ENCODE measurements around the gene CLIC6. TPM values are rescaled to one million over a fixed set of nuclear protein-coding genes. Genes with fewer than 3 reads are reported as not detected.
A peak's percentile ranks its signal among the peaks of the same experiment; 100 is the strongest.
"Not testable (repeated sequence)": the region's sequence is repeated elsewhere in the genome, so short reads cannot be mapped to it uniquely, and the experiment has no call there.

Gene CLIC6
- polyA plus RNA-seq, 2 of the 4 experiments (the other 2 are of a cell fraction), result 0.01 to 0.08 TPM

DNA sequence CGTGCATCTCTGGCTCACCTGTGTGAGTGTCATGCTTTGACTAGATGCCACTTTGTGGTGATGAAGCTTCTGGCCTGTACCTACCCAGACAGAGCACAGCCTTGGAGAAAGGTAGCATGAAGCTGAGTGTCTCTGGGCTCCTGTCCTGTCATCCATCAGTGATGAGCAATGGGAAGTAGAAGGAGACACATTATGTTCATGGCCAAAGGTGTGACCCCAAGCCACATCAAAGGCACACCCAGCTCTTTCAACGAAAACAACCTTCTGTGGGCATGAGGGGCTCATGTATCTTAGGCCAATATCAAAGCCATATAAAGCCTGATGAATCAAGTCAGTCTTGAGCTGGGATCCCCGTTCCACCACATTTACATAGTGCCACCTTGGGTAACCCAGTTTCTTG is 1.0 kb upstream of the CLIC6 start:
- DNase-seq (ENCODE audit: low read depth in 1 of 2, low spot score in 1 of 2) (no peak), ATAC-seq (no peak), FAIRE-seq (no peak)
- no peak for TF ChIP-seq ZSCAN20 (CRISPR knock-in tag; IDR thresholded peaks at IDR 0.05)
- TF ChIP-seq, protein P1, sequence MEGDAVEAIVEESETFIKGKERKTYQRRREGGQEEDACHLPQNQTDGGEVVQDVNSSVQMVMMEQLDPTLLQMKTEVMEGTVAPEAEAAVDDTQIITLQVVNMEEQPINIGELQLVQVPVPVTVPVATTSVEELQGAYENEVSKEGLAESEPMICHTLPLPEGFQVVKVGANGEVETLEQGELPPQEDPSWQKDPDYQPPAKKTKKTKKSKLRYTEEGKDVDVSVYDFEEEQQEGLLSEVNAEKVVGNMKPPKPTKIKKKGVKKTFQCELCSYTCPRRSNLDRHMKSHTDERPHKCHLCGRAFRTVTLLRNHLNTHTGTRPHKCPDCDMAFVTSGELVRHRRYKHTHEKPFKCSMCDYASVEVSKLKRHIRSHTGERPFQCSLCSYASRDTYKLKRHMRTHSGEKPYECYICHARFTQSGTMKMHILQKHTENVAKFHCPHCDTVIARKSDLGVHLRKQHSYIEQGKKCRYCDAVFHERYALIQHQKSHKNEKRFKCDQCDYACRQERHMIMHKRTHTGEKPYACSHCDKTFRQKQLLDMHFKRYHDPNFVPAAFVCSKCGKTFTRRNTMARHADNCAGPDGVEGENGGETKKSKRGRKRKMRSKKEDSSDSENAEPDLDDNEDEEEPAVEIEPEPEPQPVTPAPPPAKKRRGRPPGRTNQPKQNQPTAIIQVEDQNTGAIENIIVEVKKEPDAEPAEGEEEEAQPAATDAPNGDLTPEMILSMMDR (IDR thresholded peaks at IDR 0.05), result no peak
- TF ChIP-seq FOXS1 (CRISPR knock-in tag; IDR thresholded peaks at IDR 0.05), result no peak
- no peak for TF ChIP-seq JUNB (IDR thresholded peaks at IDR 0.05)
- no peak for TF ChIP-seq NPAS2 (CRISPR knock-in tag; IDR thresholded peaks at IDR 0.05; ENCODE audit: borderline replicate concordance)
- TF ChIP-seq SMC3 (IDR thresholded peaks at IDR 0.05), result no peak
- no peak for TF ChIP-seq FOSL2 (IDR thresholded peaks at IDR 0.05)
- no peak for TF ChIP-seq FOSL2 (CRISPR knock-in tag; IDR thresholded peaks at IDR 0.05)
- no peak for TF ChIP-seq POLR2AphosphoS2 (conservative IDR thresholded peaks at IDR 0.05; ENCODE audit: low read length)
- Histone ChIP-seq H3K9me3 (no peaks in the 10 kb centered on the region), H3K4me2 (no peak overlapping the region), H3K4me3 (no peak overlapping the region), H3K4me1 (no peaks in the 10 kb centered on the region), H3K27ac (no peak overlapping the region)
- 67% methylated on average over 3 of the region's 3 CpGs for WGBS (ENCODE audit: missing lambda C conversion rate)
- POLR2A ChIA-PET, result no interaction called here
- CTCF ChIA-PET, result interaction anchor here (0.7 kb wide), 2 partner anchors 26 to 773 kb away, joined by 3 read pairs; no protein-coding TSS in a partner anchor

DNA sequence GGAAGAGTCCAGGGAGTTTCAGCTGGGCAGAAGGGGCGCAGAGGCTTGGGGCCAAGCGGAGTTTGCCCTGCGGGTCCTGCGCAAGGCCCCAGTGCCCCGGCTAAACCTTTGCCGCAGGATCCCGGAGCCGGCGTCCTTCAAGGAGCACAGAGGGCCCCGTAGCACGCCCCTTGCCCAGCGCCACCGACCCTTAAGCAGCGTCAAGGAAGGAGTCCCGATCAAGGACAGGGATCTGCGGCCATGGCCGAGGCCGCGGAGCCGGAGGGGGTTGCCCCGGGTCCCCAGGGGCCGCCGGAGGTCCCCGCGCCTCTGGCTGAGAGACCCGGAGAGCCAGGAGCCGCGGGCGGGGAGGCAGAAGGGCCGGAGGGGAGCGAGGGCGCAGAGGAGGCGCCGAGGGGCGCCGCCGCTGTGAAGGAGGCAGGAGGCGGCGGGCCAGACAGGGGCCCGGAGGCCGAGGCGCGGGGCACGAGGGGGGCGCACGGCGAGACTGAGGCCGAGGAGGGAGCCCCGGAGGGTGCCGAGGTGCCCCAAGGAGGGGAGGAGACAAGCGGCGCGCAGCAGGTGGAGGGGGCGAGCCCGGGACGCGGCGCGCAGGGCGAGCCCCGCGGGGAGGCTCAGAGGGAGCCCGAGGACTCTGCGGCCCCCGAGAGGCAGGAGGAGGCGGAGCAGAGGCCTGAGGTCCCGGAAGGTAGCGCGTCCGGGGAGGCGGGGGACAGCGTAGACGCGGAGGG is 520 bp downstream of the CLIC6 start:
- ChIA-PET CTCF (interaction anchor here (0.5 kb wide), 1 partner anchor 1359 kb away, joined by 3 read pairs; no protein-coding TSS in a partner anchor), POLR2A (no interaction called here)
- ATAC-seq (no peak; a peak in 2 of 6 replicates), FAIRE-seq (no peak), DNase-seq (ENCODE audit: low read depth in 1 of 2, low spot score in 1 of 2) (no peak)
- H3K4me1 ChIP-seq, result no peaks in the 10 kb centered on the region
- TF ChIP-seq FOXS1 (CRISPR knock-in tag; IDR thresholded peaks at IDR 0.05) (no peak), JUNB (IDR thresholded peaks at IDR 0.05) (no peak), EHF (CRISPR knock-in tag; IDR thresholded peaks at IDR 0.05) (no peak), RAD21 (conservative IDR thresholded peaks at IDR 0.05 in 1 of 2, IDR thresholded peaks at IDR 0.05 in 1 of 2) (no peak), POLR2A (IDR thresholded peaks at IDR 0.05; ENCODE audit: low read length) (no peak), ZSCAN20 (CRISPR knock-in tag; IDR thresholded peaks at IDR 0.05) (no peak), HDAC2 (IDR thresholded peaks at IDR 0.05) (no peak), ZC3H11A (IDR thresholded peaks at IDR 0.05) (no peak)
- no peaks in the 10 kb centered on the region for H3K9me3 ChIP-seq
- H3K4me2 ChIP-seq, result peak overlapping the region; percentile 88
- 91% methylated on average over 18 of the region's 74 CpGs for WGBS (ENCODE audit: missing lambda C conversion rate)
- H3K4me3 ChIP-seq, result peak overlapping the region; percentile 46; the same call in 1 of the 3 replicates
- H3K27ac ChIP-seq, result no peak overlapping the region

DNA sequence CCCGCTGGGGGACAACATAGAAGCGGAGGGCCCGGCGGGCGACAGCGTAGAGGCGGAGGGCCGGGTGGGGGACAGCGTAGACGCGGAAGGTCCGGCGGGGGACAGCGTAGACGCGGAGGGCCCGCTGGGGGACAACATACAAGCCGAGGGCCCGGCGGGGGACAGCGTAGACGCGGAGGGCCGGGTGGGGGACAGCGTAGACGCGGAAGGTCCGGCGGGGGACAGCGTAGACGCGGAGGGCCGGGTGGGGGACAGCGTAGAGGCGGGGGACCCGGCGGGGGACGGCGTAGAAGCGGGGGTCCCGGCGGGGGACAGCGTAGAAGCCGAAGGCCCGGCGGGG is 1.1 kb downstream of the CLIC6 start:
- Histone ChIP-seq H3K4me3 (peak overlapping the region; percentile 46), H3K4me2 (peak overlapping the region; percentile 88)
- WGBS (ENCODE audit: missing lambda C conversion rate), result no CpG with 5 or more reads among the region's 46 CpGs

DNA sequence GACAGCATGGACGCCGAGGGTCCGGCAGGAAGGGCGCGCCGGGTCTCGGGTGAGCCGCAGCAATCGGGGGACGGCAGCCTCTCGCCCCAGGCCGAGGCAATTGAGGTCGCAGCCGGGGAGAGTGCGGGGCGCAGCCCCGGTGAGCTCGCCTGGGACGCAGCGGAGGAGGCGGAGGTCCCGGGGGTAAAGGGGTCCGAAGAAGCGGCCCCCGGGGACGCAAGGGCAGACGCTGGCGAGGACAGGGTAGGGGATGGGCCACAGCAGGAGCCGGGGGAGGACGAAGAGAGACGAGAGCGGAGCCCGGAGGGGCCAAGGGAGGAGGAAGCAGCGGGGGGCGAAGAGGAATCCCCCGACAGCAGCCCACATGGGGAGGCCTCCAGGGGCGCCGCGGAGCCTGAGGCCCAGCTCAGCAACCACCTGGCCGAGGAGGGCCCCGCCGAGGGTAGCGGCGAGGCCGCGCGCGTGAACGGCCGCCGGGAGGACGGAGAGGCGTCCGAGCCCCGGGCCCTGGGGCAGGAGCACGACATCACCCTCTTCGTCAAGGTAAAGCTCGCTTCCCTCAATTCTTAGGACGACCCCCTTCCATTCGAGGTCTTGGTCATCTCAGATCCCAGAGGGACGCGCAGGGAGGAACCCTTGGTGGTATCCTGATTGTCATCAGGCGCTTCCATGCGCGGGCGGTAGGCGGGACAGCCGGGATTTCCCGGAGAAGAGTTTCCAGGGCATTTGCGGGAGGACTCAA is 1.6 kb downstream of the CLIC6 start:
- peak overlapping the region; percentile 88 for H3K4me2 ChIP-seq
- 8% methylated on average over 11 of the region's 70 CpGs for WGBS (ENCODE audit: missing lambda C conversion rate)
- TF ChIP-seq, protein P2, sequence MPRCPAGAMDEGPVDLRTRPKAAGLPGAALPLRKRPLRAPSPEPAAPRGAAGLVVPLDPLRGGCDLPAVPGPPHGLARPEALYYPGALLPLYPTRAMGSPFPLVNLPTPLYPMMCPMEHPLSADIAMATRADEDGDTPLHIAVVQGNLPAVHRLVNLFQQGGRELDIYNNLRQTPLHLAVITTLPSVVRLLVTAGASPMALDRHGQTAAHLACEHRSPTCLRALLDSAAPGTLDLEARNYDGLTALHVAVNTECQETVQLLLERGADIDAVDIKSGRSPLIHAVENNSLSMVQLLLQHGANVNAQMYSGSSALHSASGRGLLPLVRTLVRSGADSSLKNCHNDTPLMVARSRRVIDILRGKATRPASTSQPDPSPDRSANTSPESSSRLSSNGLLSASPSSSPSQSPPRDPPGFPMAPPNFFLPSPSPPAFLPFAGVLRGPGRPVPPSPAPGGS (IDR thresholded peaks at IDR 0.05), result no peak
- no peak for TF ChIP-seq CBX8 (IDR thresholded peaks at IDR 0.05)
- no peak for TF ChIP-seq FOXS1 (CRISPR knock-in tag; IDR thresholded peaks at IDR 0.05)
- no peak for TF ChIP-seq SMC3 (IDR thresholded peaks at IDR 0.05)
- TF ChIP-seq CEBPB (IDR thresholded peaks at IDR 0.05), result no peak
- TF ChIP-seq, protein P3, sequence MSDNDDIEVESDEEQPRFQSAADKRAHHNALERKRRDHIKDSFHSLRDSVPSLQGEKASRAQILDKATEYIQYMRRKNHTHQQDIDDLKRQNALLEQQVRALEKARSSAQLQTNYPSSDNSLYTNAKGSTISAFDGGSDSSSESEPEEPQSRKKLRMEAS (IDR thresholded peaks at IDR 0.05), result no peak
- TF ChIP-seq CBX2 (IDR thresholded peaks at IDR 0.05; ENCODE audit: borderline replicate concordance, low read depth), result no peak
- TF ChIP-seq FOSB (CRISPR knock-in tag; IDR thresholded peaks at IDR 0.05), result no peak
- TF ChIP-seq NR3C1 (IDR thresholded peaks at IDR 0.05), result no peak
- TF ChIP-seq ZSCAN20 (CRISPR knock-in tag; IDR thresholded peaks at IDR 0.05), result no peak
- no peak for TF ChIP-seq BHLHE40 (IDR thresholded peaks at IDR 0.05; ENCODE audit: low read depth, low read length)
- TF ChIP-seq, protein P4, sequence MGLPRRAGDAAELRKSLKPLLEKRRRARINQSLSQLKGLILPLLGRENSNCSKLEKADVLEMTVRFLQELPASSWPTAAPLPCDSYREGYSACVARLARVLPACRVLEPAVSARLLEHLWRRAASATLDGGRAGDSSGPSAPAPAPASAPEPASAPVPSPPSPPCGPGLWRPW (IDR thresholded peaks at IDR 0.05), result no peak
- TF ChIP-seq JUNB (IDR thresholded peaks at IDR 0.05), result no peak
- TF ChIP-seq, protein P5, sequence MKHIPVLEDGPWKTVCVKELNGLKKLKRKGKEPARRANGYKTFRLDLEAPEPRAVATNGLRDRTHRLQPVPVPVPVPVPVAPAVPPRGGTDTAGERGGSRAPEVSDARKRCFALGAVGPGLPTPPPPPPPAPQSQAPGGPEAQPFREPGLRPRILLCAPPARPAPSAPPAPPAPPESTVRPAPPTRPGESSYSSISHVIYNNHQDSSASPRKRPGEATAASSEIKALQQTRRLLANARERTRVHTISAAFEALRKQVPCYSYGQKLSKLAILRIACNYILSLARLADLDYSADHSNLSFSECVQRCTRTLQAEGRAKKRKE (CRISPR knock-in tag; IDR thresholded peaks at IDR 0.05; ENCODE audit: low read depth), result no peak
- no peak for TF ChIP-seq ZC3H11A (IDR thresholded peaks at IDR 0.05)
- no peak for TF ChIP-seq PHF8 (IDR thresholded peaks at IDR 0.05; ENCODE audit: borderline replicate concordance, low read depth)

More for the DNA sequence above, 1.1 kb downstream of the CLIC6 start:
- POLR2A ChIA-PET; FAIRE-seq; H3K4me1 ChIP-seq; DNase-seq (ENCODE audit: low read depth in 1 of 2, low spot score in 1 of 2); H3K9me3 ChIP-seq: not testable (repeated sequence)
- CTCF ChIA-PET, result interaction anchor here (2.5 kb wide), 1 partner anchor 20 kb away, joined by 9 read pairs; no protein-coding TSS in a partner anchor
- peak in 1 of 2 experiments; percentile 27; a peak in 1 of 6 replicates for ATAC-seq
- peak overlapping the region in 1 of 2 experiments; percentile 62; a peak in 2 of 6 replicates for H3K27ac ChIP-seq

More for the DNA sequence above, 1.6 kb downstream of the CLIC6 start:
- Histone ChIP-seq H3K9me3 (no peaks in the 10 kb centered on the region), H3K4me3 (peak overlapping the region; percentile 46), H3K27ac (peak overlapping the region in 1 of 2 experiments; percentile 62; a peak in 2 of 6 replicates), H3K4me1 (no peaks in the 10 kb centered on the region)
- DNase-seq (ENCODE audit: low read depth in 1 of 2, low spot score in 1 of 2) (no peak), FAIRE-seq (no peak), ATAC-seq (peak; percentile 51 to 71; a peak in 5 of 6 replicates)
- ChIA-PET CTCF (interaction anchor here (2.5 kb wide), 1 partner anchor 20 kb away, joined by 9 read pairs; no protein-coding TSS in a partner anchor), POLR2A (no interaction called here)
